Spleen (tissue), 11 donors: ENCODE results near the gene NTSR2. TPM values are rescaled to one million over a fixed set of nuclear protein-coding genes. Genes with fewer than 3 reads are reported as not detected.

Experiments used
- DNase-seq: peaks from one replicate; pipeline ENCODE4 v3.0.0-alpha.2; 2020
- H3K27ac ChIP-seq, 8 donors: fragments of 200-600 bp; sonication (generic) in 7 of 8; 1 replicate in 4 of 8; 2 replicates in 4 of 8; pipeline versions ENCODE4 v1.5.0 to v1.8.0; 2016 to 2021; ENCODE audit warnings: inconsistent platforms in 4 of 8, mild to moderate bottlenecking in 4 of 8, moderate library complexity in 1 of 8
- H3K27me3 ChIP-seq, 7 donors: fragments of 200-600 bp; sonication (generic) in 6 of 7; replicated peaks in 1 of 7; 1 replicate in 4 of 7; 2 replicates in 3 of 7; pipeline versions ENCODE4 v1.5.0 to v1.8.0; 2016 to 2021; ENCODE audit warnings: inconsistent platforms in 3 of 7, mild to moderate bottlenecking in 1 of 7
- H3K36me3 ChIP-seq, 6 donors: fragments of 200-600 bp; sonication (generic) in 5 of 6; 1 replicate in 4 of 6; 2 replicates in 2 of 6; pipeline versions ENCODE4 v1.5.0 to v1.8.0; 2016 to 2021; ENCODE audit warnings: inconsistent platforms in 2 of 6
- H3K4me1 ChIP-seq, 6 donors: fragments of 200-600 bp; sonication (generic) in 5 of 6; 1 replicate in 3 of 6; 2 replicates in 3 of 6; pipeline versions ENCODE4 v1.5.0 to v1.8.0; 2016 to 2021; ENCODE audit warnings: inconsistent platforms in 3 of 6
- H3K4me3 ChIP-seq, 8 donors: fragments of 200-600 bp; sonication (generic) in 7 of 8; 1 replicate in 4 of 8; 2 replicates in 4 of 8; pipeline versions ENCODE4 v1.5.0 to v1.8.0; 2016 to 2021; ENCODE audit warnings: inconsistent platforms in 4 of 8, mild to moderate bottlenecking in 4 of 8, moderate library complexity in 2 of 8
- H3K9me3 ChIP-seq, 8 donors: fragments of 200-600 bp; sonication (generic) in 7 of 8; 1 replicate in 4 of 8; 2 replicates in 4 of 8; pipeline versions ENCODE4 v1.5.0 to v1.8.0; 2016 to 2021; ENCODE audit warnings: inconsistent platforms in 4 of 8
- CTCF ChIP-seq, 11 experiments: fragments of 200-600 bp in 7 of 11; fragments of 450-650 bp in 4 of 11; sonication (generic) in 4 of 11; IDR thresholded peaks in 8 of 11; conservative IDR thresholded peaks in 3 of 11; 1 replicate in 7 of 11; 2 replicates in 4 of 11; pipeline versions ENCODE4 v1.4.0 to v1.8.0; 2016 to 2021; ENCODE audit warnings: antibody characterized with exemption in 11 of 11, inconsistent platforms in 4 of 11, mild to moderate bottlenecking in 1 of 11
- POLR2A ChIP-seq, 3 donors: fragments of 450-650 bp; IDR thresholded peaks; one replicate each; pipeline ENCODE4 v1.5.1; 2017; ENCODE audit warnings: antibody characterized with exemption in 3 of 3, mild to moderate bottlenecking in 1 of 3
- POLR2AphosphoS5 ChIP-seq, 3 donors: sonication (generic); formaldehyde crosslinking; IDR thresholded peaks; one replicate each; pipeline ENCODE4 v1.5.1; 2017; ENCODE audit warnings: antibody characterized with exemption in 3 of 3
- WGBS, 5 donors: extraction: QIAGEN DNeasy Blood & Tissue Kit in 3 of 5; methylation state at CpG; one replicate each; pipeline versions ENCODE4 v1.1.5 to v1.1.7; 2013 to 2018; 5-methylcytosine and 5-hydroxymethylcytosine counted together
- intact Hi-C: fragments of 100-400 bp; cut with DNase I; formaldehyde crosslinking; loops from one replicate; pipeline ENCODE4 v1.15.0; 2023; ENCODE audit warnings: low total_unique reads
- polyA plus RNA-seq, 3 donors: library from polyadenylated mRNA; stranded (reverse); fragments of 200-250 nt; gene quantifications; one replicate each; pipeline ENCODE4 v1.2.1, GENCODE V29; 2013
- total RNA-seq, 7 donors: library from RNA; depleted of rRNA in 3 of 7; stranded (reverse); fragments of >200 nt in 3 of 7; fragmentation: NEBNext Ultra II Directional in 4 of 7; extraction: Animal tissue kit (Norgen Biotek cat#: 25700) in 4 of 7; gene quantifications; one replicate each; pipeline versions ENCODE4 v1.1.0 to v1.2.1, GENCODE V29; 2016 to 2021
- donor health status: healthy with polysubstance abuse.
- donor health status: DM: no; HTN: no; CAD: no; lungs with moderate emphysema.
- donor health status: DM: no; HTN: no; CAD: no.
- donor health status: Bipolar disorder and iron deficiency.
- donor health status: healthy.
- donor health status: DM: no; HTN: no; CAD: no.
- donor health status: DM: yes; HTN: yes; CAD: no.

NTSR2 gene
- total and polyA plus RNA-seq, 10 donors = not detected

GRCh38 chr2:11703700-11704099 is 33.7 kb upstream of the NTSR2 start:
- Histone ChIP-seq H3K9me3 (no peaks in the 10 kb centered on the region), H3K4me1 (peaks cover 0 to 8% (median 0%) of the 10 kb centered on the region in 6 donors), H3K36me3 (no peaks in the 10 kb centered on the region), H3K27me3 (no peaks in the 10 kb centered on the region), H3K4me3 (no peak overlapping the region), H3K27ac (no peak overlapping the region)
- TF ChIP-seq POLR2AphosphoS5 (IDR thresholded peaks at IDR 0.05) (no peak), POLR2A (IDR thresholded peaks at IDR 0.05) (no peak), CTCF (IDR thresholded peaks at IDR 0.05 in 8 of 11, conservative IDR thresholded peaks at IDR 0.05 in 3 of 11) (no peak)
- no peak for DNase-seq
- WGBS, 5 donors = 76 to 94% (median 91%) methylated on average over 1 of the region's 1 CpG
- intact Hi-C loops = no loop called here

DNA sequence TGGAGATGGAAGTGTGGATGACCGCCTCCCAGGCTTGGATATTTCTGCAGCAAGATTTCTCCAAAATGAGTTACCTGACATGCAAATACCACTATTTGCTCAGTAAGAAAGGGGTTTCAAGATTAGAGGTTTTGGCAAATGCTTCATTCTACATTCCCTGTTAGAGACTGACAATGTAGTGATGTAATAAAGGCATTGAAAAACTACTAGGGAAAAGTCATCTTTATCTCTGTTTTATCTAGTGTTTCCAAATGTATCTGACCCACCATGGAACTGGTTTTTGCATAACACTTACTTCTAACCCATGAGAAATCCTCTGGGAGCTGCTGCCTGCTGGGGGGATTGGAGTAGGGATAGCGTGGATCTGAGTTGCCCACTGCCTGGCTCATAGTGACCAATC is 33.0 kb upstream of the NTSR2 start:
- no peaks in the 10 kb centered on the region for H3K9me3 ChIP-seq
- peaks cover 0 to 10% (median 1%) of the 10 kb centered on the region in 6 donors for H3K4me1 ChIP-seq
- TF ChIP-seq POLR2A (IDR thresholded peaks at IDR 0.05) = no peak
- TF ChIP-seq CTCF (IDR thresholded peaks at IDR 0.05 in 8 of 11, conservative IDR thresholded peaks at IDR 0.05 in 3 of 11) = no peak
- TF ChIP-seq POLR2AphosphoS5 (IDR thresholded peaks at IDR 0.05) = no peak
- H3K27ac ChIP-seq = no peak overlapping the region
- DNase-seq = no peak
- intact Hi-C loops = no loop called here
- 84 to 97% (median 91%) methylated on average over 2 of the region's 2 CpGs for WGBS, 5 donors
- H3K27me3 ChIP-seq = no peaks in the 10 kb centered on the region
- H3K4me3 ChIP-seq = no peak overlapping the region
- H3K36me3 ChIP-seq = no peaks in the 10 kb centered on the region

- H3K9me3 ChIP-seq = no peaks in the 10 kb centered on the region
- H3K4me3 ChIP-seq = no peak overlapping the region
- no peak overlapping the region for H3K27ac ChIP-seq
- H3K36me3 ChIP-seq = no peaks in the 10 kb centered on the region
- no peak for DNase-seq
- H3K27me3 ChIP-seq = peaks cover 0 to 7% (median 0%) of the 10 kb centered on the region in 7 donors
- peaks cover 0 to 21% (median 7%) of the 10 kb centered on the region in 6 donors for H3K4me1 ChIP-seq
- WGBS, 5 donors = 24 to 36% (median 32%) methylated on average over 14 of the region's 14 CpGs
- TF ChIP-seq POLR2A (IDR thresholded peaks at IDR 0.05) (no peak), CTCF (IDR thresholded peaks at IDR 0.05 in 8 of 11, conservative IDR thresholded peaks at IDR 0.05 in 3 of 11) (no peak), POLR2AphosphoS5 (IDR thresholded peaks at IDR 0.05) (peak in 2 of 3 donors; percentile 8 to 36)
- intact Hi-C loops = no loop called here
Measured at GRCh38 chr2:11701751-11702301, 31.8 kb upstream of the NTSR2 start.

DNA sequence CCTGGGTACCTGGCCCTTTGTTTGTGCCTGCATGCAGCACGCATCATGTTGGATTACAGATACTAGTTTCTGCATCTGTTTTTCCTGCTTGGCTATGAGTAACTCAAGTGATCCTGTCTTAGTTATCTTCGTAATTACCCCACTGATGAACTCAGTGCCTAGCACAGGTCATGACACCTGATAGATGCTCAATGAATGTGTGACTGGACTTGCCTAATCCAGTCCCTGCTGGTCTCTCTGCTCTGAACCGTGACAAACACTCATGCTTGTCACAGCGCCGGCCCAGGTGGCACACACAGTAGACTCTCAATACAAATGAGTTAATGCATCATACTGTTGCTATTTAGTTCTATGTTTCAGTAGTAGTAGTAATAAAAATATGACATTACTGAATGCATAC is 31.2 kb upstream of the NTSR2 start:
- H3K4me3 ChIP-seq = no peak overlapping the region
- 83 to 92% (median 87%) methylated on average over 5 of the region's 5 CpGs for WGBS, 5 donors
- no peak overlapping the region for H3K27ac ChIP-seq
- H3K36me3 ChIP-seq = no peaks in the 10 kb centered on the region
- intact Hi-C loops = no loop called here
- H3K9me3 ChIP-seq = no peaks in the 10 kb centered on the region
- TF ChIP-seq POLR2AphosphoS5 (IDR thresholded peaks at IDR 0.05) (no peak), POLR2A (IDR thresholded peaks at IDR 0.05) (no peak), CTCF (IDR thresholded peaks at IDR 0.05 in 8 of 11, conservative IDR thresholded peaks at IDR 0.05 in 3 of 11) (no peak)
- peaks cover 0 to 25% (median 7%) of the 10 kb centered on the region in 6 donors for H3K4me1 ChIP-seq
- no peak for DNase-seq
- H3K27me3 ChIP-seq = peaks cover 0 to 12% (median 0%) of the 10 kb centered on the region in 7 donors
